Vagina (tissue), 2 donors: ENCODE results near the gene PTPA. TPM values are rescaled to one million over a fixed set of nuclear protein-coding genes. Genes with fewer than 3 reads are reported as not detected.

ENCODE experiments used
- DNase-seq, 2 donors: peaks; one replicate each; pipeline ENCODE4 v3.0.0-alpha.2; 2017; ENCODE audit errors: extremely low spot score in 2 of 2
- H3K27ac ChIP-seq: fragments of 200-600 bp; sonication (generic); one replicate; pipeline ENCODE4 v1.5.1; 2019
- H3K27me3 ChIP-seq: fragments of 200-600 bp; sonication (generic); one replicate; pipeline ENCODE4 v1.5.1; 2019
- H3K36me3 ChIP-seq, 2 donors: fragments of 200-600 bp; sonication (generic); one replicate each; pipeline ENCODE4 v1.5.1; 2017 to 2019
- H3K4me1 ChIP-seq: fragments of 200-600 bp; sonication (generic); one replicate; pipeline ENCODE4 v1.5.1; 2019
- H3K4me3 ChIP-seq, 2 donors: fragments of 200-600 bp; sonication (generic); 1 replicate in 1 of 2; 2 replicates in 1 of 2; pipeline ENCODE4 v1.5.1; 2016 to 2019
- H3K9me3 ChIP-seq: fragments of 200-600 bp; sonication (generic); one replicate; pipeline ENCODE4 v1.5.1; 2019
- CTCF ChIP-seq, 3 experiments: fragments of 450-650 bp in 2 of 3; fragments of 200-600 bp in 1 of 3; sonication (generic) in 1 of 3; IDR thresholded peaks; one replicate each; pipeline ENCODE4 v1.5.1; 2017 to 2019; ENCODE audit warnings: antibody characterized with exemption in 3 of 3, mild to moderate bottlenecking in 2 of 3, moderate library complexity in 2 of 3
- POLR2A ChIP-seq, 2 donors: fragments of 450-650 bp; IDR thresholded peaks; one replicate each; pipeline ENCODE4 v1.6.1; 2017; ENCODE audit warnings: antibody characterized with exemption in 2 of 2, mild to moderate bottlenecking in 2 of 2, moderate library complexity in 2 of 2
- POLR2AphosphoS5 ChIP-seq, 2 donors: sonication (generic); formaldehyde crosslinking; IDR thresholded peaks; one replicate each; pipeline ENCODE4 v1.9.0; 2017; ENCODE audit warnings: antibody characterized with exemption in 2 of 2, mild to moderate bottlenecking in 2 of 2, low read depth in 1 of 2; ENCODE audit not compliant: insufficient read depth in 1 of 2
- intact Hi-C: fragments of 100-400 bp; cut with DNase I; formaldehyde crosslinking; loops from one replicate; pipeline ENCODE4 v1.15.1; 2023
- total RNA-seq: library from RNA; depleted of rRNA; stranded (reverse); fragments of >200 nt; gene quantifications from one replicate; pipeline ENCODE4 v1.2.3, GENCODE V29; 2016

Gene PTPA
- 46.2 TPM for total RNA-seq

DNA sequence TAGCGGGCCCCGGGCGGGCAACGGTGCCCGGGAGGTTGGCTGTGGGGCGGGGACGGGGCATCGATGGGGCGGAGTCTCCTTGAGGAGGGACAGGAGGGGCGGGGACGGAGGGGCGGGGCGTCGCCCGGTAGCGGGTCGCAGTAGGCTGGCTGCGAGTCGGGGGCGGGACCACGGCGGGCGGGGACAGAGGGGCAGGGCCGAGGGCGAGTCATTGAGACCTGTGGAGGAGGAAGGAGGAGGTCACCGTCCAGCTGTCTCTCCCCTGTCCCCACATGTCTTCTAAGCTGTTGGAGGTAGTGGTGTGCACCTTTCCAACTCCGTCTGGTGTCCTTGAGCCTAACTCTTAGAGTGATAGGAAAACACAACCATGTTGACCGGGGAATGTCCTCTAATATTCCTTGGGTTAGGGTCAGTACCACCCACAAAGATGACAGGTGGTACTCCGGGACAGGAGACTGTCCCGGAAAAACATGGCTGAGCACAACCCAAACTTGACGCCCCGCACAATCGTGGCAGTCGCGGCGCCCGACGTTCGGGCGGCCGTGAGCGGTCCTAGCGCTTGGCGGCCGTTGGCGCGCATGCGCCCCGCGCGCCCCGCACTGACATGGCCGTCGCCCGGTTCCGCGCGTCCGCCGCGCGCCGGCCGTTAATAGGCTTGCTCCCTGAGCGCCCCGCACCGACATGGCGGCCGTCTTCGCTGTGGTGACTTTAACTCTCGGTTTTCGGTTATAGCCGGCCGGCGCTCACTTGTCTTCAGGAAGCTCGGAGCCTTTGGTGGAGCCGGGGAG is at the start of gene PTPA, which contains the start of gene CRAT:
PTPA (plus strand) TSS at position 676 of the 788 bp plus-strand sequence. CDS start 186 bp downstream, outside the sequence.
CRAT (minus strand) TSS at position 54 of the 788 bp plus-strand sequence. CDS start 284 bp downstream, outside the sequence.
- DNase-seq: peak in 1 of 2 donors; percentile 96
- TF ChIP-seq POLR2A (IDR thresholded peaks at IDR 0.05) (peak; percentile 47 to 90), POLR2AphosphoS5 (IDR thresholded peaks at IDR 0.05; ENCODE audit: insufficient read depth in 1 of 2, low read depth in 1 of 2) (peak; percentile 55 to 88), CTCF (IDR thresholded peaks at IDR 0.05) (no peak)
- peaks cover 0 to 3% of the 10 kb centered on the region in 2 donors for H3K36me3 ChIP-seq
- intact Hi-C loops: no loop called here
- no peaks in the 10 kb centered on the region for H3K27me3 ChIP-seq
- H3K9me3 ChIP-seq: no peaks in the 10 kb centered on the region
- H3K4me1 ChIP-seq: peaks cover 48% of the 10 kb centered on the region
- H3K27ac ChIP-seq: peak within 1 kb of the TSS; percentile 91
- H3K4me3 ChIP-seq: peak within 1 kb of the TSS; percentile 74 to 100

DNA sequence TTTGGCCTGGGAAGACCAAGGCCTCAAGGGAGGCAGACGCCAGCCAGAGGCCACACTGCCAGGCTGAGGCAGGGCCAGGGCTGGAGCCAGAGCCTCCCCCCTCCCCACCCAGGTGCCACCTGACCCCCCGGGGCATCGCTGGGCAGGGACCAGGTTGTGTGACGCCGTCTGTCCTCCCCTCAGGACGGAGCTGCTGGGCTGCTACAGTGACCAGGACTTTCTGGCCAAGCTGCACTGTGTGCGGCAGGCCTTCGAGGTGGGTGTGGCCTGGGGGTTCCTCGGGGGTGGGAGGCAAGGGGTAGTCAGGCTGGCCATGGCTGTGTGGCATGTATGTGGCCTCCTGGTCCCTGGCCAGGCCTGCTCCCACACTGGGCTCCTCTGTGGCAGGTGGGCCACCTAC is 48.2 kb upstream of the PTPA start:
- Histone ChIP-seq H3K27me3 (no peaks in the 10 kb centered on the region), H3K9me3 (no peaks in the 10 kb centered on the region), H3K4me3 (no peak overlapping the region), H3K36me3 (peaks cover 0 to 75% of the 10 kb centered on the region in 2 donors), H3K27ac (no peak overlapping the region), H3K4me1 (no peaks in the 10 kb centered on the region)
- TF ChIP-seq POLR2A (IDR thresholded peaks at IDR 0.05) (no peak), POLR2AphosphoS5 (IDR thresholded peaks at IDR 0.05; ENCODE audit: insufficient read depth in 1 of 2, low read depth in 1 of 2) (no peak), CTCF (IDR thresholded peaks at IDR 0.05) (no peak)
- no peak for DNase-seq
- intact Hi-C loops: no loop called here

DNA sequence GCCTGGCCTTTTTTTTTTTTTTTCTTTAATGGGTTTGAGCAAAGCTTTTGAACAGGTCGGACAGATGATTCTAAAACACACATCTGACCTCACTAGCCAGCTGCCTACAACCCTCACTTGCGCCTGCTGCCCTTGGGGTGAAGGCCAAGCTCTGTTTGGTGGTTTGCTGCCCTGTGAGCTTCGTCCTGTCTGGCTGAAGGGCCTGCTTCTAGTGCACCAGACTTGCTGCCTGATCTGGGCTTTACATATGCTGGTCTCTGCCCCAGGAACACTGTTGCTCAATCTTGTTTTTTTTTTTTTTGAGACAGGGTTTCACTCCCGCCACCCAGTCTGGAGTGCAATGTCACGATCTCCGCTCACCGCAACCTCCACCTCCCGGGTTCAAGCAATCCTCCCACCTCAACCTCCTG is 46.7 kb upstream of the PTPA start:
- intact Hi-C loops: no loop called here
- H3K4me3 ChIP-seq: no peak overlapping the region
- no peaks in the 10 kb centered on the region for H3K4me1 ChIP-seq
- no peak for DNase-seq
- no peaks in the 10 kb centered on the region for H3K9me3 ChIP-seq
- TF ChIP-seq CTCF (IDR thresholded peaks at IDR 0.05) (no peak), POLR2AphosphoS5 (IDR thresholded peaks at IDR 0.05; ENCODE audit: insufficient read depth in 1 of 2, low read depth in 1 of 2) (no peak), POLR2A (IDR thresholded peaks at IDR 0.05) (no peak)
- H3K27me3 ChIP-seq: no peaks in the 10 kb centered on the region
- H3K27ac ChIP-seq: no peak overlapping the region
- H3K36me3 ChIP-seq: peaks cover 0 to 77% of the 10 kb centered on the region in 2 donors

- DNase-seq: no peak
- TF ChIP-seq CTCF (IDR thresholded peaks at IDR 0.05): no peak
- no peak for TF ChIP-seq POLR2AphosphoS5 (IDR thresholded peaks at IDR 0.05; ENCODE audit: insufficient read depth in 1 of 2, low read depth in 1 of 2)
- no peak for TF ChIP-seq POLR2A (IDR thresholded peaks at IDR 0.05)
- Histone ChIP-seq H3K4me1 (no peaks in the 10 kb centered on the region), H3K9me3 (no peaks in the 10 kb centered on the region), H3K4me3 (no peak overlapping the region), H3K27ac (no peak overlapping the region), H3K36me3 (peaks cover 0 to 50% of the 10 kb centered on the region in 2 donors), H3K27me3 (no peaks in the 10 kb centered on the region)
- intact Hi-C loops: no loop called here
These were observed 43.1 kb upstream of the PTPA start for GRCh38 chr9:129068110-129068509.
